ENCODE measurements around the gene C4A. TPM values are rescaled to one million over a fixed set of nuclear protein-coding genes. Genes with fewer than 3 reads are reported as not detected.

C4A gene
- total and polyA plus RNA-seq, 2 of the 4 experiments (the other 2 are of a cell fraction): 0.90 to 3.8 TPM

- Histone ChIP-seq H3K9ac (ENCODE audit: low read depth, low read length) (no peak overlapping the region), H3K4me1 (ENCODE audit: control insufficient read depth, insufficient read depth, low read length) (peaks cover 16% of the 10 kb centered on the region; the same call in 1 of the 2 replicates), H4K8ac (ENCODE audit: low read depth in 2 of 2, low read length in 2 of 2) (no peak overlapping the region), H3K36me3 (ENCODE audit: control insufficient read depth, insufficient read depth, low read length) (no peaks in the 10 kb centered on the region), H4K5ac (ENCODE audit: low read depth, low read length) (no peak overlapping the region), H3K4ac (ENCODE audit: low read depth, low read length) (peak overlapping the region; percentile 32; the same call in 1 of the 2 replicates), H2BK120ac (ENCODE audit: low read depth, low read length) (0 out of 2 replicates have a peak overlapping the region, but pooled peaks have one; percentile 3), H2AK9ac (replicated peaks; ENCODE audit: low read depth, low read length, poor library complexity) (peak overlapping the region; percentile 69), H3K56ac (ENCODE audit: extremely low read depth, insufficient read depth, low read length) (no peak overlapping the region), H3K9me3 (ENCODE audit: control insufficient read depth, insufficient read depth, low read length) (no peaks in the 10 kb centered on the region), H3K4me3 (ENCODE audit: insufficient read depth, low read depth, low read length) (no peak overlapping the region), H2BK15ac (ENCODE audit: low read depth, low read length) (no peak overlapping the region), H3K14ac (replicated peaks; ENCODE audit: low read depth, low read length) (peak overlapping the region; percentile 39; the same call in 1 of the 2 replicates), H2AFZ (replicated peaks; ENCODE audit: low read length, poor library complexity) (peak overlapping the region; percentile 59), H3K79me1 (ENCODE audit: low read depth in 1 of 2, low read length in 2 of 2) (no peaks in the 10 kb centered on the region), H2BK5ac (ENCODE audit: low read depth, low read length, poor library complexity, severe bottlenecking) (no peak overlapping the region), H3K27me3 (ENCODE audit: control insufficient read depth, insufficient read depth, low read length) (peaks cover 16% of the 10 kb centered on the region), H3K9me1 (ENCODE audit: insufficient read depth, low read length) (peaks cover 7% of the 10 kb centered on the region; the same call in 1 of the 2 replicates), H2BK20ac (ENCODE audit: low read depth, low read length) (peak overlapping the region; percentile 69; the same call in 1 of the 2 replicates), H3K23ac (ENCODE audit: low read depth, low read length) (no peak overlapping the region), H4K91ac (ENCODE audit: insufficient read depth, low read depth, low read length) (peak overlapping the region; percentile 2; the same call in 1 of the 2 replicates), H4K20me1 (ENCODE audit: insufficient read depth, low read length) (no peaks in the 10 kb centered on the region), H3K27ac (ENCODE audit: insufficient read depth, low read length) (no peak overlapping the region), H3K18ac (ENCODE audit: low read depth, low read length) (no peak overlapping the region), H3K4me2 (ENCODE audit: low read depth, low read length) (no peak overlapping the region), H2AK5ac (ENCODE audit: low read depth, low read length) (peak overlapping the region; percentile 70)
- intact Hi-C loops (cut with micrococcal nuclease): loop anchor here (10.0 kb wide), 1 partner anchor 108 kb away; the partner anchor contains the start of genes PPT2 and PRRT1
- ATAC-seq (ENCODE audit: low read depth) (peak; percentile 25), DNase-seq (peak; percentile 24)
- dilution Hi-C loops (cut with HindIII; ENCODE audit: low sequenced_read_pairs, unreplicated experiment): no loop called here
- CTCF ChIA-PET: interaction anchor here (1.5 kb wide), 1 partner anchor 36 kb away, joined by 3 read pairs; no protein-coding TSS in a partner anchor
- in situ Hi-C loops (cut with MboI; ENCODE audit: low sequenced_read_pairs): no loop called here
- TF ChIP-seq POLR2A (IDR thresholded peaks at IDR 0.05; ENCODE audit: low read depth, low read length): no peak
- peak; percentile 64 for TF ChIP-seq FOS (IDR thresholded peaks at IDR 0.05; ENCODE audit: low read depth, low read length)
- POLR2A ChIA-PET (ENCODE audit: unreplicated experiment): no interaction called here
- BruUV-seq (replicated peaks): no TSS peak
- no CpG with 5 or more reads among the region's 11 CpGs for WGBS, 2 experiments (ENCODE audit: extremely low coverage in 2 of 2, insufficient read length in 1 of 2)
Observed at GRCh38 chr6:32047084-32047478, 65.2 kb downstream of the C4A start.
